ENCODE measurements around the gene RPN2.

RPN2 gene

DNA sequence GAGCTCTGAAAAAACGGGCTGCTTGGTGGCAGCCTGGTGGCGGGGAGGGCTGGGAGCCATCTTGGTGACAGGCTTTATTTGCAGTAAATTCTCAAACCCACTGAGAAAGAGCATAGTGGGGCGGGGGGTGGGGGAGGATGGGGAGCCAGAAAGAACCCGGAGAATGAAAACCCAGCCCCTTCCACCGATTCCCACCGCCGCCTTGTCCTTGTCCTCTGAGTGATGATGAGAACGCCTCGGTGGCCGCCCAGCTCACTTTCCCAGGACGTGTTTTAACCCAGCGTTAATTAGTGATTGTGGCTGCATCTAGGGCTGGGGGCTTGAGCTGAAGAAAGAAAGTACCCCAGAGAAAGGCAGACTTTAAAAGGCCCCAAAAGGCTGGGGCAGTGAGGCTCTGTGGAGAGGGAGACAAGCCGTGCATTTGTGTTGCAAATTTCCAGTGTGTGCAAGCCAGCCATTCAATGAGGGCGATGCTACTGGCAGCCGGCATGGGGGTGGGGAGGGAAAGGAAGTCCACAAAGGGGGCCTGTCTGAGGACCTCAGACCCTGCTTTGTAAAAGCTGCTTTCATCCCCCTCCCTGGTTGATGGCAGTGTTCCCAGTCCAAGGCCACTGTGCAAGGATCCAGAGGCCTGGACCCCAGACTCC, 88.7 kb downstream of the RPN2 start:
- no peak for DNase-seq (ENCODE audit: low spot score)

DNA sequence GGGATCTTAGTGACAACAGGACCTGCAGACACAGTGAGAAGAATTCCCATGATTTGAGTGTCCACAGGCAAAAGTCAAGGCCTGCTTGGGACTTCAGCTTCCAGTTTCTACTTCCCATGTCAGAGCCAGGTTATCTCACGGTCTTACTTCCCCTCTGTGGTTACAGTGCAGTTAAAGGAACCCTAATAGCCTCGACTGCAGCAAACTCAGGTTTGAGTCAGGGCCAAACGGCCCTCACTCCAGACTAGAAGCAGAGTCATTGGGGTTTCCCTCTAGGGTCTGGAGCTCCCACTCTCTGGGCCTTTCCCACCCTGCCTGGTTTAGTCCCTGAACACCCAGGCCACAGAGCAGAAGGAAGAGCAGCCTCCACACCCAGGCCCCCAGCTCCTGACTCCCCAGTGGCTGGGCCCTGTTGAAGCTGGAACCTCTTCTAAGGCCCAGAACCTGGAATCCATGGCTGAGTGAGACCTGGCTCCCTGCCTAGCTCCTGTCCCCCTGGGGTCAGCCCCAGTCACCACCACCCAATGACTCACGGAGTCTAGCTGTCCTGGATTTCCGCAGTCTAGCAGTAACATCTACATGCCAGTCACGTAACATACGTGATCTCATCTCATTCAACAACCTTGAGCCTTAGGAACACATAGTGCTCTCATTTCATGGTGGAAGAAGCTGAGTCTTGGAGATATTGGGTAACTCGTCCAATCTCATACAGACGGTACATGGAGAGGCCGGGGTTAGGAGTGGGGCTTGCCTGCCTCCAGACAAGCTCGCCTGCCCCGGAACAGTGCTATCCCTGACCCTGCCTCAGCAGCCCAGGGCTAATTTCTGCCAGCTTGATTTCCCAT, 91.7 kb downstream of the RPN2 start:
- DNase-seq (ENCODE audit: low spot score), result no peak

DNA sequence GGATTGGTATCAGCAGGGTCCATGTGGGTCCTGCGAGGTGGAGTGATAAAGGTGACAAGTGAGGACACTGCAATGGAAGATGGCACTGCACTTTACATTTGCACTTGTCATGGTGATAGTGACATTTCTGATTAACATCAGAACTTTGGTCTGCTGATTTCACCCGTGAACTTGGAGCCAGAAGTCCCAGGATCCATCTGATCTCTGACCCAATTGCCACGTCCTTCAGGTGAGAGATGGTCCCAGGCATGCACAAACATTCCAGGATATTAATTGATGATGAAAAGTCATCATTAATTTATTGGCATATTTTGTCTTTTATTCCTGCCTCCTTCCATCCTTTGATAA, 92.3 kb downstream of the RPN2 start:
- no peak for DNase-seq (ENCODE audit: low spot score)

DNA sequence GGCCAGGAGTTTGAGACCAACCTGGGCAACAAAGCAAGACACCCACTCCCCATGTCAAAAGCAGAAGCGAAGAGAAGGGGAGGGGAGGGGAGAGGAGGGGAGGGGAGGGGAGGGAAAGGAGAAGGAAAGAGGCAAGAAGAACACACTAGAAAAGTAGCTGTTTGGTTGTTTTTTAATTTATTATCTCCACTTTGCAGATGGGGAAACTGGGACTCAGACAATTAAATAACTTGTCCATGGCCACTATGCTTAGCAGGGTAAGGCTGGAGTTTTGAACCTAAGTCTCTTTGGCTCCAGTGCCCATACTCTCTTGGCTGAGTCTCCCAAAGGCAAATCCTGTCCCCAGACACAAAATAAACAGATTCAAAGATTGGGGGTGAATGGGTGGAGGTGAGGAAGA, 94.9 kb downstream of the RPN2 start:
- no peak for DNase-seq (ENCODE audit: low spot score)

DNA sequence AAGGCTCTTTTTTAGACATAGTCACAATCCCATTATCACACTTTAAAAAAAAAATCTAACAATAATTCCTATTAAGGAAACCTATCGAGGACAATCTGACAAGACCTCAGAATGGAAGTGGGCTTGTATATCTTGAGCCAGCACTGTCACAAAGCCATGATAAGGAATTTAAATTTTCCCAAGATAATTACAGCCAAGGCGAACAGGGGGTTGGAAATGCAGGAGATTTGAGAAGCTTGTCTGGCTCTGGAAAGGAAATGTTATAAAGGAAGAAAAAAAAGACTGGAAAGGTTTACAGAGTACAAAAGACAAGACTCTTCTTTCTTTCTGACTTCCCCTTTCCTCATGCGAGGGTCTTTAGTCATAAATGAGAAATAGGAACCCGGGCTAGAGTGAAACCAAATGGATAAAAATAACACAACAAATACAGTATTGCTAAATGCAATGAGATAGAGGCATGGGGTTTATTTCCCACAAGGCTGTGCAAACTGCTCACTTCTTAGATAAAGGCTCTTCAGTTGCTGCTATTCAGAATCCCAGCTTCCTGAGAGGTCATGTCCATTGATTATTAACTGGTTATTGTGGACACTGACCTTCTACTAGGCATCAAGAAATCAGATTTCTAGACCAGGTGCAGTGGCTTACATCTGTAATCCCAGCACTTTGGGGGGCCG, 95.9 kb downstream of the RPN2 start:
- DNase-seq (ENCODE audit: low spot score), result no peak

DNA sequence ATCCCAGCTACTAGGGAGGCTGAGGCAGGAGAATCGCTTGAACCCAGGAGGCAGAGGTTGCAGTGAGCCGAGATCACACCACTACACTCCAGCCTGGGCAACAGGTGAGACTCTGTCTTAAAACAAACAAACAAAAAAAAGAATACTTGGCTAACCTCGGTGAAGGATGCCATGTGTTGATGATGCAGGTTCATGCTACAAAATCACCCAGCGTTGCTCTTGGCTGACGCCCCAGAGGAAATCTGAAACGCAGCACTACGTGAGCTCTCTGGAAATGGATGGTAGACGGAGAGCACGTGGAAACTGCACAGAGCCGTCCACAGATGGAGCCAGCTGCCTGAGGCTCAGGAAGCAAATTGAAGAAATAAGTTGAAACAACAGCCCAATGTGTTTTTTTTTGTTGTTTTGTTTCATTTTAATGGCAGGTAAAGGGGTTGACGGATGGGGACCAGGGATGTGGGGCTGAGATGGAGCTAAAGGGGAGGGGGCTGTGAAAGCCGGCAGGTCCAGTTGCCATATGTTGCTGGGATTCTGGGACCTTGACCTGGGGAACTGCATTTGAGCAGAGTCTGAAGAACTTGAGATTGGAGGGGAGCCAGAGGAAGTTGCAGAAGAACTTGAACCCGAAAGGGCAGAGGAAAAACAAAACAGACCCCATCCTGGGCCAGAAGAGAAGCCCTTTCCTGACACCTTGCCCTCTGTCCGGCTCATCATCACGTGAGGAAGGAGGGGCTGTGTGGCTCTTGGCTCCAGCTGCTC, 97.5 kb downstream of the RPN2 start:
- no peak for DNase-seq (ENCODE audit: low spot score)

DNA sequence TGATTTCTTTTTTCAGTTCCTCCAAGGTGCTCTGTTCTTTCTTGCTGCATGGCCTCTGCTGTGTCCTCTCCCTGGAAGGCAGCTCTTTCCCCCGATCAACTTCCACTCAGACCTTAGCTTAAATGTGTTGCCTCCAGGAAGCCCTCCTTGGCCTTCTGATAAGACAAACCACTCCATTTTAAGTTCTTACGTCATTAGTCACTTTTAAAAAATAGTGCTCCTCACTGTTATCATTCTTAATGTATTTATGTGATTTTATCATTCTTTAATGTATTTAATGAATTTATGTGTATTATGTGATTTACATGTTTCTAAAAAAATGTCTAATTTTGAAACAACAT, 98.1 kb downstream of the RPN2 start:
- DNase-seq (ENCODE audit: low spot score), result no peak

DNA sequence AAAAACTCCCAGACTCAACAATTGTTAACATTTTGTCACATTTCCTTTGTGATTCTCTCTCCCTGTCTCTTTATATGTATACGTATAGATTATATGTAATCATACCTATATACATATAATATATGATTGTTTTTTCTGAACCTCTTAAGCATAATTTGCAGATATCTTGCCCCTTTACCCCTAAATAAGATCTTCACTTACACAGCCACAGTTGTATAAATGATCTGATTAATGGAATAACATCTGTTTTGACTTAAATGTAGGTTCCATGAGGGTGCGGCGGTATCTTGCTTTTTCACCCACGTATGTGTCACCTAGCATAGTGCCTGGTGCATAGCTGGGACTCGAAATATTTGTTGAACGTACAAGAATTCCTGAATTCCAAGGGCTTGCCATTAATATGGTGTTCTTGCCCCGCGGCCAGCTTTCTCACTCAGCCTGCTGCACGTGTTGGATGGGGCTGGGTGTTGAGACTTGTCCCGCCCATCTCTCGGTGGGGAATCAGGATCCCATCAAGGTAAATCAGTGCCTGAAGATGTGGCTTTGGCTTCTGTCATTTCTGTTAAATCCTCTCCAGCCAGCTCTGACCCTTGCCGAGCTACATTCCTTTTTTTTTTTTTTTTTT, 99.9 kb downstream of the RPN2 start:
- DNase-seq (ENCODE audit: low spot score), result no peak

DNA sequence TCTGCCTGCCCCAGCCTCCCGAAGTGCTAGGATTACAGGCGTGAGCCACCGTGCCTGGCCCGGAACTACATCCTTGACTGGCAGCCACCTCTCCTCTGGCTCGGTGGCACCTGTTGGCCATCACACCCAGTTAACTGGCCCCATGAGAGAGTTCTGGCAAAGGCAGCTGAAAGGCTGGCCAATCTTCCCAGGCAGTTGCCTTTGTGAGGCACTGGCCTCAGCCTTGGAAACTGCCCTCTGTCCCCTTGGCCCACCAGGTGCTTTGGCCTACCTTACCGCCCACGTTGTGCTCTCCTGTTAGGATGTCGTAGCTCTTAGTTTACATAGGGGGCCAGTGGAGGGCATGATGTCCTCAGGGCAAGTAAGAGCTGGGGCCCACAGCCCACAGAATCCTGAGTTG, 100.7 kb downstream of the RPN2 start:
- DNase-seq (ENCODE audit: low spot score), result no peak

DNA sequence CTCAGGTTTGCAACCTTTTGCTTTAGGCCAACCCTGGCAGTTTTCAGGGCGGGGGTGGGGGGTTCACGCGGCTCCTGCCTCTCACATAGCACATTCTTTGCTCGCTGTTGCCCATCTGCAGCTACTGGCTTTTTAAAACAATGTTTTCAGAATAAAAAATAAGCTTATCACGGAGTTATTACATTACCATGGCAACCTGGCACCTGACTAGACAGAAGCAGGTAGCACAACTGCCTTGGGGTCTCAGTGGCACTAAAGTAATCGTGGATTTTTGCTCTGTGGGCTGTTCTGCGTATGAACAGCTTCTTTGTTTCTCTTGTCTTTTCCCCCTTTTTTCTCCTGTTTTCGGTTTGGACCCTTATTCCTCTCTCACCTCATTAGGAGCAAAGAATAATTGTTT, 101.3 kb downstream of the RPN2 start:
- no peak for DNase-seq (ENCODE audit: low spot score)

DNA sequence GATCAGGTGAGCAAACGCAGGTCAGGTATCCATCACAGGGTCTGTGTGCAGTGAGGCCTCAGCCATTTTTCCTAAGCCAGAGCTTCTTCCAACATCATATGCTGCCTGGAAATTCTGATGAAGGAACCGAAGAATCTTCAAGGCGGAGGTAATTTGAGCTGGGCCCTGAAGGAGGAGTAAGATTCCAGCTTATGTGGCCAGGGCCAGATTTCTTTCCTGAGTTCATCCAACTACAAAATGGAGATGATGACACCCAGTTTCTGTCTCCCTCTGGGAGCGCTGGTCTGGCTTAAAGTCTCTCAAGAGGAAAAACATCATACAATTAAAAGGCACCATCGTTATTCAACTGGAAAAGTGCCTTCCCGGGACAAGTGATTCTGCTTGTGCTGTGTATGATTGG, 103.4 kb downstream of the RPN2 start:
- no peak for DNase-seq (ENCODE audit: low spot score)

DNA sequence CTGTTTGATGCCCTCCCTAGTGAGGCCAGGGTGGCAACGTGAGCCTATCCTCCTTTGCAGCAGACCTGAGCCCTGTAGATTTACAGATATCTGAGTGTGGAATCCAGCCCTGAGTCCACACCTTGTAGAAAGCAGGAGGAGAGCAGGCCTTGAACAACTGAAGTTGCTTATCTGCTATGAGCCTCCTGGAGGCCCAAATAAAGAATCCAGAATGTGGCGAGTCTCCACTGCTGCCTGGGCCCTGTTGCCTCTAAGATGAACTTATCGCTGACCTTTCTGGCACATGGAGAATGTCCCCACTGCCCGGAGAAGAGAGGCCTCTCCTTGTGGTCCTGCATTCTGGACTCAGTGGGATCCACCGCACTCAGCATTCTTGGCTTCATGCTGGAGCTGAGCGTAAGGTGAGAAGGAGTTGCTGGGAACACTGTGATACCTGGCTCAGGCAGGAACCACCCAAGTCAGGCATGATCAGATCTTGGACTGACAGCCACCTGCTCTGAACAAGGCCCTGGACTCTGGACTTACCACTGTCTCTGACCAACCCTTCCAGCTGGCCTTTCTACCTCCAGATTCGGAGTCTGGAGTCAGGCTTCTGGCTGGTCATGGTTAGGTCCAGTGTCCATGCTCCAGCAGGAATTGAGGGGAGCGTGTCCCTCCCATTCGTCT, 104.5 kb downstream of the RPN2 start:
- no peak for DNase-seq (ENCODE audit: low spot score)

DNA sequence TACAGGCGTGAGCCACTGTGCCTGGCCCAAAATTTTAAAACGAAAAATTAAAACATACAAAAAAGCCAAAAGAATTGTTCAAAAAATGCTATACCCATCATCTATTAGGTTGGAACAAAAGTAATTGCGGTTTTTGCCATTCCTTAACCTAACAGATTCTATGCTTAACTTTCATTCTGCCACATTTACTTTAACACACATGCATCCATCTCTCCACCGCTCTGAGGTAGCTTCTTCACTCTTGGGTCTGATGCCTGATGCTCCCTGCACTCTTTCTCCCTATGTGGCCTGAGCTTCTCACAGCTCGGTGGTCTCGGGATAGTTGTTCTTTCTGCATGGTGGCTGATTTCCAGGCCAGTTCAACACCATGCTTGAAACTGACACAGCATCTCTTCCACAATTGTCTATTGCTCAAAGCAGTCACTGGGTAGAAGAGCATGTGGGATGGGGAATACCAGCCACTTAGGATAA, 105.6 kb downstream of the RPN2 start:
- no peak for DNase-seq (ENCODE audit: low spot score)

DNA sequence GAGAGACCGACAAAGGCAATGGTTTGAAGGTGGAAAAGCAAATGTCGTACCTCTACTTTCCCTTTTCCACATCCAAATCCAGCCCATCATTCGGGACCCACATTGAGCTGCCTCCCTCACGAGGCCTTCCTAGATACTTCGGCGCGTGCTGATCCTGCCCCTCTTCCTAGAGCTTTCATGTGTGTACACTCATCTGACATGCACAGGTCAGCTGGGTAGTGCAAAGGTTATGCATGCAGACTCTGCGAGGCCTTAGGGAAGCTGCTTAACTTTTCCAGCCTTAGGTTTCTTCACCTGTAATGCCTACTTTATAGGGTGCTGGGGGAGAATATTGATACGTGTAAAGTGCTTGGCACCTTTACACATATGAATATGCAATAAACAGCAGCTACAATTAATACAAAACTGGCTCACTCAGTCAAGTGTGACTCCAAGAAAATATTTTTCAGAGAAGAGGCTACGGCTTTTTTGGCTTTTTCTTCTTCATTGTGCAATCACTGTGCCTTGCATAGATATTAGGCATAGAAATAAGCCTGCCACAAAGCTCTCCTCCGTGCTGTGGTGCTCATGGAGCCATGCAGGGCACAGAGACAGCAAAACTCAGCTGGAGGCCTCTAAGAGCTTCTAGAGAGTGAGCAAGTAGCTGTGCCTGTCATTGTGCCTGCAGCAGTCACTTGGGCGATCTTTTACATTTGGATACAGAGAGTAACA, 106.7 kb downstream of the RPN2 start:
- DNase-seq (ENCODE audit: low spot score), result peak; percentile 44

DNA sequence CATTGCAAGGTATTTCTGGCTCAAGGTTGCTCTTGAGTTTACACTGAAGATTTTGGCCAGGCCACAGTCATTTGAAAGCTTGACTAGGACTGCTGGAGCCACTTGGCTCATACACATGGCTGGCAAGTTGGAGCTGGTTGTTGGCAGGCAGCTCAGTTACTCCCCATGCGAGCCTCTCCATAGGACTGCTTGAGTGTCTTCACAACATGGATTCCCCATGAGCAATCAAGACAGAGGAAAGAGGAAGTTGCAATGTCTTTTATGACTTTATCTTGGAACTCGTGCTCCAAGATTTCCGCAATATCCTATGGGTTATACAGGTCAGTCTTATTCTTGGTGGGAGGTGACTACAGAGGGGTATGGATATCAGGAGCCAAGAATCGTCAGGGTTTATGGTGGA, 109.0 kb downstream of the RPN2 start:
- no peak for DNase-seq (ENCODE audit: low spot score)

DNA sequence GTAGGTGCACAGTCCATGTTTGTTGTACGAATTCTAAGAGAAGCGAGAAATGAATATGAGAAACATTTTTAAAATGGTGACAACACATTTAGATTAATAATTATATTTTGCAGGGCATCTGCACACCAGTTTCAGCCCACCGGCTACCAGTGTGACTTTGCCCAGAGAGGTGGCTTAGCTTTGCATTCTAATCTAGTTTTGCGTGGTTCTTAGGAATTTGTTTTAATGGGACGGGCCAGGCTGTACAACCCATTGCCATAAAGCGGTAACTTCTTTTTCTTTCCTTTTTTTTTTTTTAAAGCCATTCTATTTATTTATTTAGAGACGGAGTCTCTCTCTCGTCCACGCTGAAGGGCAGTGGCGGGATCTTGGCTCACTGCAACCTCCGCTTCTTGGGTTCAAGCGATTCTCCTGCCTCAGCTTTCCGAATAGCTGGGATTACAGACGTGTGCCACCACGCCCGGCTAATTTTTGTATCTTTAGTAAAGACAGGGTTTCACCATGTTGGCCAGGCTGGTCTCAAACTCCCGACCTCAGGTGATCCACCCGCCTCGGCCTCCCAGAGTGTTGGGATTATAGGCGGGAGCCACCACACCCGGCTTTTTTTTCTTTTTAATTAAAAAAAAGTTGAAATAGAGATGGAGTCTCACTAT, 111.2 kb downstream of the RPN2 start:
- no peak for DNase-seq (ENCODE audit: low spot score)

Measured in HuH-7.5 (cell line).